ENCODE results near the gene KCNIP3.

DNA sequence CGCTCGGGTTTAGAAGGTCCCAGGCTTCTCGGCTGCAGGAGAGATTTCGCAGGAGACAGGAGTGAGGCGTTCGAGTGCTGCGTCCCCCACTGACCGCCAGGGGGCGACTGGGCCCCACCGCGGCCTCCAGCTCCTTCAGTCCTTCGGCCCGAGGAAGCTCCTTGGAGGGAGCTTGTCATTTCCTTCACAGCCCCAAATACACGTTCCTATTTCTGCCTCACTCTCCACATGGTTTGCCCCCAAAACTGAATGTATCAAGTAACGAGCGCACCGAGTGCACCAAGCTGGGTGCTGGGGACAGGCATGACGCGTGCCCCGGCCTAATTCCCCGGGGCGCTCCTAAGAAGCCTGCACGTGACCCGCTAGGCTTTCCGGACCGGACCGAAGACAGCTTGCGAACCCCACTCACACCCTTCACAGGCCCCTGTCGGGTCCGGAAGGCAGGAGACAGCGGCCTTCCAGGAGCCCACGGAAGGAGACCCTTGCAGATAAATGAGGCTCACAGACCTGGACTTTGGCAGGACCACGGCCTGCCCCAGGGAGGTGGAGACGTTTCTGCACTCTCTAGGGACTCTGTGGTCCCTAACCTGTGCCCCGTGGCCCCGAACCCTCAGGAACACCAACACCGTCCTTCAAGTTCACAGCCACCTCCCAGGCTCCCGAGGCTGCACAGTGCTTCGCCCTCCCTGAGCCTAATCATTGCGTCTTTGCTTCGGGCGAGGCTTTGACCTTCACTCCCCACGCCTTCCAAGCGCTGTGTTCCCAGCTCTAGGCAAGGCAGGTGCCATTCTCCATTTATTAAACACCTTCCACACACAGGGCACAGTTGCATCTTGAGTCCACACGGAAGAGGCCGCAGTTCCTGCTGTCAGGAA lies 92.3 kb downstream of the KCNIP3 start:
- TF ChIP-seq, protein P1, sequence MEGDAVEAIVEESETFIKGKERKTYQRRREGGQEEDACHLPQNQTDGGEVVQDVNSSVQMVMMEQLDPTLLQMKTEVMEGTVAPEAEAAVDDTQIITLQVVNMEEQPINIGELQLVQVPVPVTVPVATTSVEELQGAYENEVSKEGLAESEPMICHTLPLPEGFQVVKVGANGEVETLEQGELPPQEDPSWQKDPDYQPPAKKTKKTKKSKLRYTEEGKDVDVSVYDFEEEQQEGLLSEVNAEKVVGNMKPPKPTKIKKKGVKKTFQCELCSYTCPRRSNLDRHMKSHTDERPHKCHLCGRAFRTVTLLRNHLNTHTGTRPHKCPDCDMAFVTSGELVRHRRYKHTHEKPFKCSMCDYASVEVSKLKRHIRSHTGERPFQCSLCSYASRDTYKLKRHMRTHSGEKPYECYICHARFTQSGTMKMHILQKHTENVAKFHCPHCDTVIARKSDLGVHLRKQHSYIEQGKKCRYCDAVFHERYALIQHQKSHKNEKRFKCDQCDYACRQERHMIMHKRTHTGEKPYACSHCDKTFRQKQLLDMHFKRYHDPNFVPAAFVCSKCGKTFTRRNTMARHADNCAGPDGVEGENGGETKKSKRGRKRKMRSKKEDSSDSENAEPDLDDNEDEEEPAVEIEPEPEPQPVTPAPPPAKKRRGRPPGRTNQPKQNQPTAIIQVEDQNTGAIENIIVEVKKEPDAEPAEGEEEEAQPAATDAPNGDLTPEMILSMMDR (IDR thresholded peaks at IDR 0.05) = peak; percentile 75 to 96 (median 83)
- TF ChIP-seq POLR2A (IDR thresholded peaks at IDR 0.05) = no peak

All from body of pancreas (tissue), 4 donors.